NCI-H1436 (cell line): Measurements from ENCODE around the gene ACOT8.
"Not testable (repeated sequence)": the region's sequence is repeated elsewhere in the genome, so short reads cannot be mapped to it uniquely, and the experiment has no call there.

ENCODE experiments used
- DNase-seq: peaks from one replicate; lab custom pipeline; 2025; lab: John Stamatoyannopoulos, UW

The ACOT8 gene

DNA sequence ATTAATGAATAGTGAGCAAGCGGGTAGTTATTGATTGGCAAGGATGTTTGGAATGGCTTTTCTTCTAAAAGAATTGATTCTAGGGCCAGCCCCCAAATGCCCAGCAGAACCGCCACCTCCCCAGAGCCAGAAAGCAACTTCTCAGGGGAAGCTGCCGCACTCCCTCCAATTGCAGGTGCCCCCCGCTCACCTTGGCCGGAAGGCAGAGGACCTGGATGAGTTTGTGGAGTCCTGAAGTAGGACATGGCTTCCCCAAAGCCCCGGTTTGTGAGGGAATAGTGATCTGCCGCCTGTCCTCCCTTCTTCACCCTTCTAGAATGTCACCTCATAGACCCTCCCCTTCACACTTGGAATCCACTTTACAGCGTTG is 30.1 kb upstream of the ACOT8 start, which contains the start of gene SPATA25:
TSS of gene SPATA25 (minus strand) at position 277 of the 370 bp plus-strand sequence. CDS start at position 245, 32 bp downstream.
- DNase-seq = no peak

DNA sequence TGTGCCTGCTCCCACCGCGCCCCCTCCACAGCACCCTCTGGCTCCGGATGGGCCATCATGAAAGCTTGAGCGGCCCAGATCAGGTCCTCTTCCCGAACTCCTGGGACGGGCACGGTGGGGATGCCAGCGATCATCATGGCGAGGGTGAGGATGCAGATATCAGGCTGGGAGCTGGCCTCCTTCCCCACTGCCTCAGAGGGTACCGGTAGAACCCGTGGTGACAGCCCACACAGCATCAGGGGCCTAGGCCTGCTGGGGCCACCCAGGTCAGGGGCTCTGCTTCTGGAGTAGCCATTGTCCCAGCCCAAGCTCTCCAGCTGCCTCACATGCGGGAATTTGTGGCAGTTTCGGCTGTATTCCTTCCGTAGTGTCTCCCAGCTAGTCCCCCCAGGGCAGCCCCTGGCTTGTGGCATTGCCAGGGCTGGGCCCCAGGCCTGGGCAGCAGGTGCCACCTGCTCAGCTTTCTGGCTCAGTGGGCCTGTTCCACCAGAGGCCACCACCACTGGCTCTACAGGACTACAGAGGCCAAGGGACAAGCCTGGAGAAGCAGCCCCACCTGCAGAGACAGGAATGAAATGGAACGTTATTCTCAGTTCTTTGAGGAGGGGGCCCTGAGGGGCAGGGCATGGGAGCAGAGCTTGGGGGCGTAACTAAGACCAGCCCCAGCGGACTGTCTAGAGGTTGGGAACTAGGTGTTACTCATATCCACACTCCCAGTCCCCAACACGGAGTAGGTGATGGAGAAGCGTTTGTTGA is 29.6 kb upstream of the ACOT8 start:
- no peak for DNase-seq

DNA sequence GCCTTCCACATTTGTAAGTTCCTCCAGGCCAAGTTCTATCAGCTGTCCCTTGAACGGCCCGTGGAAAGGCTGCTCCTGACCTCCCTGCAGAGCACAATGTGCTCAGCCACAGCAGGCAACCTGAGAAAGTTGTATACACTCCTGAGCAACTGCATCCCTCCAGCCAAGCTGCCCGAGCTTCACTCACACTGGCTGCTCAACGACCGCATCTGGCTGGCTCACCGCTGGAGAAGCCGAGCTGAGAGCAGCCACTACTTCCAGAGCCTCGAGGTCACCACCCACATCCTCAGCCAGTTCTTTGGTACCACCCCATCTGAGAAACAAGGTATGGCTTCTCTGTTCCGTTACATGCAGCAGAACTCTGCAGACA is 25.9 kb upstream of the ACOT8 start:
- DNase-seq = no peak

DNA sequence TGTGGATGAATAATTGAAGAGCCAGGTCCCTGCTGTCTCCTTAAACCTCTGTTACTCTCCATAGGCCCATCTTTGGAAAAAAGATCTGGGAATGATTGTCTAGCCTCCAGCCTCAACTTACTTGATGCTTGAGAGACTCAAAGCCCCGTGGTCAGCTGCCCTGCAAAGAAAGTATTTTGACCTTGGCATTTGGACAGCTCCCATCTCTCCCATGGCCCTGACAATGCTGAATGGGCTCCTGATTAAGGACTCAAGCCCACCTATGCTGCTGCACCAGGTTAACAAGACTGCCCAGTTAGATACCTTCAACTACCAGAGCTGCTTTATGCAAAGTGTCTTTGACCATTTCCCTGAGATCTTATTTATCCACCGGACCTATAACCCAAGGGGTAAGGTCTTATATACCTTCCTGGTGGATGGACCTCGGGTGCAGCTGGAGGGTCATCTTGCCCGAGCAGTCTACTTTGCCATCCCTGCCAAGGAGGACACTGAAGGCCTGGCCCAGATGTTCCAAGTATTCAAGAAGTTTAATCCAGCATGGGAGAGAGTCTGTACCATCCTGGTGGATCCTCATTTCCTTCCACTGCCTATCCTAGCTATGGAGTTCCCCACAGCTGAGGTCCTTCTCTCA is 25.4 kb upstream of the ACOT8 start:
- DNase-seq = no peak

DNA sequence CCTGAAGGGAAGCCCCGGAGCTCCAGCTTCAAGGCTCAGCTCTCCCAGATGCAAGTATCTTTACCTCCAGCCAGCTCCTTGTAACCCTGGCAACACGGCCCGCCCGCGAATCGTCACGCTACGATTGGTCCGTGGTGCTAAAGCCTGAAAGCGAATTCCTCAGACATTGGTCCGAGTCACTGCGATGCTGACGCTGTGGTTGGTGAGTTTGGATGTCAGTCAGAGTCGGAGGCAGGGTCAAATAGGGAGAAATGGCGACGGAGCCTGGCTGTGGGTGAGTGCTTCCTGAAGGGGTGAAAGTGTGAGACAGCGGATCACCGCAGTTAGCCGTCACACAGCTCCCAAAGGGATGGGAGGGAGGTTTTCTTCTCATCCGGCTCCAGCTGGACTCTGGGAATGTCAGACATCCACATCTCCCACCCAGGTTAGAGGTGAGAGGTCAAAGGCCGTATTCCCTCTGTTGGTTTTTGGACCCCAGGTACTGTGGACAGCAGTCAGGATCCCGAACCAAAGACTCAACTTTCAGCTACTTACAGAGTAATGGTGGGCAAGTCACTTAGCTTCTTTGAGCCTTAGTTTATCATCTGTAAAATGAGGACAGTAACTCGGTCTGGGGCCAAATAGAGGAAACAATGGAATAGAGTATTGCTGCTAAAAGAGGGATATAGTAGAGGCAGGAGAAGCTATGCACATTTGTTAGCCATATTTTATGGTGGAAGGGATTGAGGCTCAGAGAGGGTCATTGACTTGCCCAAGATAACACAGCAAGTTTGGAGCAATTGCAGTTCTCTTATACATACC is 24.0 kb upstream of the ACOT8 start, which contains the start of gene ZSWIM1:
TSS of gene ZSWIM1 (plus strand) at position 240 of the 801 bp plus-strand sequence. CDS start 1,366 bp downstream, outside the sequence.
- DNase-seq = peak; percentile 97

DNA sequence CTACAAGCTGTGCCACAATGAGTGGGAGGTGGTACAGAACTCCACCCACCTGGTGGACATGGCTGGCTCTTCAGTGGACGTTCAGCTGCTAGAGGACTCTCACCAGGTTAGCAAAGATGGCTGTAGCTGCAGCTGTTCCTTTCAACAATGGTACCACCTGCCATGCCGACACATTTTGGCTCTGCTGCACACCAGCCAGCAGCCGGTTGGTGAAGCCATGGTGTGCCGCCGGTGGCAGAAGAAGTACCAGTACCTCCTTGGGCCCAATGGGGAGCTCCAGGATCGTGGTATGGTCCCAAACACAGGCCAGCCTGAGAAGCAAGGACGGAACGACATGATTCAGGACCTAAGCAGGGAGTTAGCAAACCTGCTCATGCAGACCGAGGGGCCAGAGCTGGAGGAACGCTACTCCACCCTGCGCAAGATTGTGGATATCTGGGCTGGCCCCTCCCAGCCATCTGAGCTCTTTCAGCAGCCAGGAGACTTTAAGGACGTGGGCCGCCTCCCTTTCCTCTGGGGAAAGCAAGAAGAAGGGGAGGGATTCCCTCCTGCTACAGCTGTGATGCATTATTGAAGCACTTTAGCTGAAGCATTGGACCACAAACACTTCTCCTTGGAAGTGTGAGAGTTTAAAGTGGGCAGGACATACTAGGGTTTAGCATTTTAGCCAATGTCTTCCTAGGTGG is 21.0 kb upstream of the ACOT8 start:
- no peak for DNase-seq

DNA sequence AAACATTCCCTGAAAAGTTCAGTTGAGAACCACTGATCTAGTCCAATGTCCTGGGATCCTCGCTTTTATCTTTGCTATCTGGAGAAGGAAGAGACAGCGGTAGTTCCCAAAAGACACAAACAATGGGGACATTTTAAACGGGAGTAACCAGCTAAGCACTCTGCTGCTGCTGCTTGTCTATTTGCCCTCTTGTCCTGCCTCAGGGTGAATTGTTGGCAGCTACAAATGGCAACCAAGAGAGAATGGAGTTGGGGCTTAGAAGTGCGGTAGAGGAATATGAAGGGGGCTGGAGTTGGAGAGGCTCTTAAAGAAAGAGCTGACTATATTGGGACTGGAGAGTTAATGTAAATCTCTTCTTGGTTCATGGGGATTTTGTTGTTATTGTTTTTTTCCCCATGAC is 17.4 kb upstream of the ACOT8 start:
- no peak for DNase-seq

DNA sequence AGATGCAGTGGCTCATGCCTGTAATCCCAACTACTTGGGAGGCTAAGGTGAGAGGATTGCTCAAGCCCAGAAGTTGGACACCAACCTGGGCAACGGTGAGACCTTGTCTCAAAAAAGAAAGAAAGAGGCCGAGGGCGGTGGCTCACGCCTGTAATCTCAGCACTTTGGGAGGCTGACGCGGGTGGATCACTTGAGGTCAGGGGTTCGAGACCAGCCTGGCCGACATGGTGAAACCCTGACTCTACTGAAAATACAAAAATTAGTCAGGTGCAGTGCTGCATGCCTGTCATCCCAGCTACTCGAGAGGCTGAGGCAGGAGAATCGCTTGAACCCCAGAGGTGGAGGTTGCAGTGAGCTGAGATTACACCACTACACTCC is 16.9 kb upstream of the ACOT8 start:
- not testable (repeated sequence) for DNase-seq

DNA sequence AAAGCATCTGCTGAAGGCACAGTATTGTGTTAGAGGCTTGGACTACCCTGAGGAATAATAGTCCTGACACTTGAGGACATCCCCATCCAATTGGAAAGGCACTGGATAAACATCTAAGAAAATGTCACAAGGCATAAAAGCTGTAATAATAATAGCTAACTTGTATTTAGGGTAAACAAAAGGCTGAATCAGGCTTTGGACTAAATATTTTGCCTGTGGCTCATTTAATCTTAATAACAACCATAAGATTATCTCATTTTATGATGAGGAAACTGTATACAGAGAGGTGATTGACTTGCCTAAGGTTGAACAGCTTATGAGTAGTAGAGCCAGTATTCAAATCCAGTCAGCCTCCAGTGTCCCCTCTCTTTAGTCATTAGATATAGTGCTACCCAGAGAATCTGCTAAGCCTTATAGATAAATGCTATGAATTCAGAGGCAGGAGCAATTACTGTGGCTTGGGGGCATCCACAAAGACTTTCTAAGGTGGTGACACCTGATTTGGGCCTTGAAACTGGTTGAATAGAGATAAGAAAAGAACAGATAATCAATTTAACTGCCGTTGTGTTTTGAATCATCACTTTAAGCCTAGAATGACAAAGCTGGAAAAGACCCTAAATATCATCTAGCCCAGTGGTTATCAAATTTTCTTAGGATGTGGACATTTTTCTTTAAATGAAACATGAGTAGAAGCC is 16.4 kb upstream of the ACOT8 start:
- no peak for DNase-seq

DNA sequence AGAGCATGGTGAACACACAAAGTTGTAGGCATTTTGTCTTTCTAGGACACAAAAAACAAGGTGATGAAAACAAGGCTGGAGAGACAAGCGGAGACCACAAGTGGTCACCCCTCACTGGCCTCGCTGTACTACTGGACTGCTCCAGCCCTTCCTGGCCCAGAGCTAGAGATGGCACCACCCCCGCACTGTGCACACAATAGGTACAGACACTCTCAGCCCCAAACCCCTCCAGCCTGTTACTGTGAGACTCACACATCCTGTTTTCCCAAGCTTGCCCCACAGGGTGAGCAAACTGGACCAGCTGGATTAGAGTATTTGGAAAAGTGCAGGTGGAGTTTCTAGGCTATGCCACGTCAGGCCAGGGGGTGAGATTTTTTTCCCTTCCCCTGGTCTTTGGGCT is 15.4 kb upstream of the ACOT8 start:
- no peak for DNase-seq

DNA sequence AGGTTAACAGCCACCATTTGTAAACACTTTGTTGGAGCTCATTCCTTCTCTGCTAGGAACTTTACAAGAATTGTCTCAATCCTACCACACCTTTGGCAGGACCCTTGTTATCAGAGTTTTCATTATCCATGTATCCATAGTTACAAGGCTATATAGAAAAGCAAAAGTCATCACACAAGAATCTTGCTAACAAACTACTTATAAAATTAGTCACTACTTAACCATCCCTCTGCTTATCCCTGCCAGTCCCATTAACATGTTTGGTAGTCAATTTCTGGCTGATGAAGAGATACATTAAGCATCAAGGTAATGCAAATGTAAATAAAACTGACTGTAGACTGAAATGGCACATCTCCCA is 10.6 kb upstream of the ACOT8 start:
- DNase-seq = no peak

DNA sequence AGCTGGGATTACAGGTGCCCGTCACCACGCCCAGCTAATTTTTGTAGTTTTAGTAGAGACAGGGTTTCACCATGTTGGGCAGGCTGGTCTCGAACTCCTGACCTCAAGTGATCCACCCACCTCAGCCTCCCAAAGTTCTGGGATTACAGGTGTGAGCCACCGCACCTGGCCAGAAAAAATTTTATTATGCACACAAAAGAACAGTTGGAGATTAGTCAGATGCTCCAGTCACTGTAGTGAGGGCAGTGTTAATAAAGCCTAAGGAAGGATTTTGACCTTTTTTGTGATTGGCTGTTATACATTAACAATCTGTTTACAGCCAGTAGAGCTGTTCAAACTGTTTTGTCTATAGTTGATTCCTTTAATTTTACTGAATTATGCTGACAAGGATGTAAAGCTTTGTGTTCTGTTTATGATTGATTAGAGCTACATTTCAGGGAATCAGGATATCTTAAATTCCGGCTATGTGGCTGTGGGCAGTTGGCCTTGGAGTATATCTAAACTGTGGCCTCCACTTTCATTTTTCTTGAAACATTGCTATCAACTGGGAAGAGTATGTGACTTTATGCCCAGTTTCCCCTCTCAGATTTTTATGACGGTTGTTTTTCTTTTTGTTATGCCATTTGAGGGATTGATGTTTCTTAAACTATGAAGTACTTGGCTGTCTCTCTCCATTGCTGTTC is 10.1 kb upstream of the ACOT8 start:
- DNase-seq = no peak

DNA sequence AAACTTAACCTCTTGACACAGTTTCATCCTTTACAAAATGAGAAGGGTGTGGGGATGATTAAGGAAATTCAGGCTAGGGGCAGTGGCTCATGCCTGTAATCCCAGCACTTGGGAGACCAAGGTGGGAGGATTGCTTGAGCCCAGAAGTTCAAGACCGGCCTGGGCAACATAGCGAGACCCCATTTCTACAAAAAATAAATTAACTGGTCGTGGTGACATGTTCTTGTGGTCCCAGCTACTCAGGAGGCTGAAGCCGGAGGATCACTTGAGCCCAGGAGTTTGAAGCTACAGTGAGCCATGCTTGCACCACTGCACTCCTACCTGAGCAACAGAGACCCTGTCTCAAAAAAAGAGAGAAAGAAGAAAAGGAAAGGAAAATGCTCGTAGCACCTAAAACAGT is 9.3 kb upstream of the ACOT8 start:
- no peak for DNase-seq

DNA sequence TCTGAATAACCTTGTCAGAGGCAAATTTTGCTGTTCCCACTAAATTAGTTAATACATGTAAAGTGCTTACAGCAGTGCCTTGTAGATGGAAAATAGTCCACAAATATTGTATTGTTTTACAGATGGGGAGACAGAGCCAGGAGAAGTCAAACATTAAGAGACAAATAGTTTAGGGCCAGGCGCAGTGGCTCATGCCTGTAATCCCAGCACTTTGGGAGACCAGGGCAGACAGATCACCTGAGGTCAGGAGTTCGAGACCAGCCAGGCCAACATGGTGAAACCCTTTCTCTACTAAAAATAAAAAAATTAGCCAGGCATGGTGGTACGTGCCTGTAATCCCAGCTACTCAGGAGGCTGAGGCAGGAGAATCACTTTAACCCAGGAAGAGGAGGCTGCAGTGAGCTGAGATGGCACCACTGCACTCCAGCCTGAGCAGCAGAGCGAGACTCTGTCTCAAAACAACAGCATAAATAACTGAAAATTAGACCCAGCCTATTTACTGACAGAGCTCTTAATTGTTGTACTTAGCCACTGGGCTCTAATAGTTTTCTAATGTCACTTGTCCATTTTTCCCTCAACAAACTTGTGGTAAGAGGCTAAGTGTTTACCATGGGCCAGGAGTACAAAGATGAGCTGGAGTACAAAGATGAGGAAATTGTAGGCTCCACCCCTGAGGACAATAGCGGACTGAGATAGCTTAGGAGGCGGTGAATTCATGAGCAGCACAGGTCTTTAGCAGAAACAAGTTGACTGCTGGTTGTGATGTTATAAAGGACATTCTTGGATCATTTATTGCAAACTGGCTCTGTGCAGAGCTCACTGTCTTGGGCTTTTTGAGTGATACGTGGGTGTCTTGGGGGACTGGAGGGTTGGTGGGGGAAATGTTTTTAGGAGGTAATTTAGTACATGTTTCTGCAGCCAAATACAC is 6.6 kb upstream of the ACOT8 start:
- no peak for DNase-seq

DNA sequence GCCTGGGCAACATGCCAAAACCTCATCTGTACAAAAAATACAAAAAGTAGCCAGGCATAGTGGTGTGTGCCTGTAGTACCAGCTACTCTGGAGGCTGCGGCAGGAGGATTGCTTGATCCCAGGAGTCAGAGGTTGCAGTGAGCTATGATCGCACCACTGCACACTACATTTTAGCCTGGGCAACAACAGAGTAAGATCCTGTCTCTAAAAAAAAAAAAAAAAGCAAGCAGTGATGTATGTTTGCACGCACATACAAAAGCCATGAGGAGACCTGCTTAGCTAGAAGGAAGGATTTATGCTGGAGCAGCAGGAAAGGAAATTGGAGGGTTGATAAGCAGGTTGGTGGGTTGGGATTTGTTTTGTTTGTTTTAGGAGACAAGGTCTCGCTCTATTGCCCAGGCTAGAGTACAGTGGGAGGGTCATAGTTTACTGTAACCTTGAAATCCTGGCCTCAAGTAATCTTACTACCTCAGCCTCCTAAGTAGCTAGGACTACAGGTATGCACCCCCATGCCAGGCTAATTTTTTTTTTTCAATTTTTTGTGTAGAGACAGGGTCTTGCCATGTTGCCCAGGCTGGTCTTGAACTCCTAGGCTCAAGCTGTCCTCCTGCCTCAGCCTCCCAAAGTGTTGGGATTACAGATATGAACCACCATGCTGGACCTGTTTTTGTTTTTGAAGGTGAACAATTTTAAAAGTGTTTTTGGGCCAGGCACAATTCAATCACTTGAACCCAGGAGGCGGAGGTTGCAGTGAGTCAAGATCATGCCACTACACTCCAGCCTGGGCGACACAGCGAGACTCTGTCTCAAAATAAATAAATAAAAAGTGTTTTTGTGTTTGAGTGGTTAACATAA is 4.3 kb upstream of the ACOT8 start:
- DNase-seq = no peak

DNA sequence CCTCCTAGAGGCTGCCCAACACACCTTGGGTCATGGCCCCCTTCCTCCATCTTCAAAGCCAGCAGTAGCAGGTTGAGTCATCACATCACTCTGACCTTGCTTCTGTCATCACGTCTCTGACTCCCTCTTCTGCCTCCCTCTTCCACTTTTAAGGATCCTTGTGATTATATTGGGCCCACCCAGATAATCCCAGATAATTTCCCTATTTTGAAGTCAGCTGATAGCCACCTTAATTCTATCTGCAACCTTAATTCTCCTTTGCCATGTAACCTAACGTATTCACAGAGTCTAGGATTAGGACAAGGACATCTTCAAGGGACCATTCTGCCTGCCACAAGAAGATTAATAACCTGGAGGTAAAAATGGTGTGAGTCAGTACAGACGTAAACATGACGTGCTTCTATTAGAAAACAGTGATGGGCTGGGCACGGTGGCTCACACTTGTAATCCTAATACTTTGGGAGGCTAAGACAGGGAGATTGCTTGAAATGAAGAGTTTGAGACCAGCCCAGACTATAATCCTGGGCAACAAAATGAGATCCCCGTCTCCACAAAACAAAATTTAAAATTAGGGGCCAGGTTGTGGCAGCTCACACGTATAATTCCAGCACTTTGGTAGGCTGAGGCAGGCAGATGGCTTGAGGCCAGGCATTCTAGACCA is 3.5 kb upstream of the ACOT8 start:
- no peak for DNase-seq

DNA sequence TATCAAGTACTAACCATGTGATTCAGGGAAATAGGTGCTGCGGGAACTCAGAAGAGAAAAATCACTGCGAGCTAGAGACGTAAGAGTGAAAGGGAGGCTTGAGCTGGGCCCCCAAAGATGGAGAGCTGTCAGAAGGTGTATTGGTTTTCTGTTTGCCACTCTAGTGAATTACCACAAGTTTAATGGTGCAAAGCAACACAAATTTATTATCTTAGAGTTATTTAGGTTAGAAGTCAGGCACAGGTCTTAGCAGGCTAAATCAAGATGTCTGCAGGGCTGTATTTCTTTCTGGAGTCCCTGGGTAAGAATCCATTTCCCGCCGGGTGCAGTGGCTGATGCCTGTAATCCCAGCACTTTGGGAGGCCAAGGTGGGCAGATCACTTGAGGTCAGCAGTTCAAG is 2.7 kb upstream of the ACOT8 start:
- no peak for DNase-seq

DNA sequence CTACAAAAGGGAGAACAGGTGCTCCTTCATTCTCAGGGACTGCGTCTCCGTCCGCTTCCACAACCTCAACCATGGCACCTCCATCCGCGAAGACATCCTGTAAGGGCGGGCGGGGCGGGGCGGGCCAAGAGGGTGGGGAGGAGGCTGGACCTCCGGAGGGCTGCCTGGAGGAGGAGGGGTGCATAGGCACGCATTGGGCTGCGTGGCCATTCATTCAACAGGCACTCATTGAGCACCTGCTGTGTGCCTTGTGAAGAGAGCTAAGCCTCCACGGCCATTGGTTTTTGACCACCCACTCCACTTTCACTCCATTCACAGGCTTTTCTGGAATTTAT is 657 bp upstream of the ACOT8 start:
- no peak for DNase-seq

DNA sequence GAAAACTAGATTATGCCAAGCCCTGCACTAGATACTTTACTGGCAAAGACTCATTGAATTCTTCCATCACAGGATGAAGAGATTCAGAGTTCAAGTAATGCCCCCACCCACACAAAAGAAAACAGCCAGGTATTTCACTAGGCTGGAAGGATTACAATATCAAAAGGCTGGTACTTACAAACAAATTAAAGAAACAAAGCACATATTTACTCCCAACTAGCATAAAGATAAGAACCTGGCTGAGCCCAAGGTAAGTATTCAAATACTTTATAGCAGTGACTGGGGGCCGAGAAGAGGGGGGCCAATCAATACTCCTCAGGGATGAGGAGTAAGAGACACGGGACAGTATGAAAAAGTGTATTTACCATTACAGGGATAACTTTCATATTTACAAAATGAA is 3.7 kb downstream of the ACOT8 start:
- no peak for DNase-seq
